ENCODE data around the gene RAD18. TPM values are rescaled to one million over a fixed set of nuclear protein-coding genes. Genes with fewer than 3 reads are reported as not detected.

RAD18 gene
- total RNA-seq, 1 donor from 2014 or later: 35.4 TPM

DNA sequence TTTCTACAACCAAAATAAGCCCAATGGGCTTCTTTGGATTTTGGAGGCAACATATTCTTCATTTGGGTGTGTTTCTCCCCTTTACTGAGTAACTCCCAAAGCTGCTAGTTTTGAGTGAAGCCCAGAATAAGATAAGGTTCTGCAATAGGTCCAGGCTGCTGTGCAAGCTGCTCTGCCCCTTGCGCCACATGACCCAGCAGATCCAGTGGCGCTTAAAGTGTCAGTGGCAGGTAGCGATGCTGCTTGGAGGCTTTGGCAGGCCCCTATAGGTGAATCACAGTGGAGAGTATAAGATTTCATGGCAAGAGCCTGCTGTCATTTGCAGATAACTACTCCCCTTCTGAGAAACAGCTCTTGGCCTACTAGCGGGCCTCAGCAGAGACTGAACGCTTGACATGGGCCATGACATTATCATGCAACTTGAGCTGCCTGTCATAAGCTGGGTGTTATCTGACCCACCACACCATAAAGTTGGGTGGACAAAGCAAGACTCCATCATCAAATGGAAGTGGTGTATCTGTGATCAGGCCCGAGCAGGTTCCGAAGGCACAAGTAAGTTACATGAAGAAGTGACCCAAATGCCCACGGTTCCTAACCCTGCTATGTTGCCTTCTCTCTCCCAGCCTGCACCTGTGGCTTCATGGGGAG, 105.4 kb downstream of the RAD18 start:
- H3K4me3 ChIP-seq: no peak overlapping the region
- no peaks in the 10 kb centered on the region for H3K9me3 ChIP-seq
- no peak for TF ChIP-seq POLR2AphosphoS5 (IDR thresholded peaks at IDR 0.05; ENCODE audit: insufficient read depth in 1 of 2, low read depth in 1 of 2)
- TF ChIP-seq POLR2A (IDR thresholded peaks at IDR 0.05): no peak
- TF ChIP-seq, protein P1, sequence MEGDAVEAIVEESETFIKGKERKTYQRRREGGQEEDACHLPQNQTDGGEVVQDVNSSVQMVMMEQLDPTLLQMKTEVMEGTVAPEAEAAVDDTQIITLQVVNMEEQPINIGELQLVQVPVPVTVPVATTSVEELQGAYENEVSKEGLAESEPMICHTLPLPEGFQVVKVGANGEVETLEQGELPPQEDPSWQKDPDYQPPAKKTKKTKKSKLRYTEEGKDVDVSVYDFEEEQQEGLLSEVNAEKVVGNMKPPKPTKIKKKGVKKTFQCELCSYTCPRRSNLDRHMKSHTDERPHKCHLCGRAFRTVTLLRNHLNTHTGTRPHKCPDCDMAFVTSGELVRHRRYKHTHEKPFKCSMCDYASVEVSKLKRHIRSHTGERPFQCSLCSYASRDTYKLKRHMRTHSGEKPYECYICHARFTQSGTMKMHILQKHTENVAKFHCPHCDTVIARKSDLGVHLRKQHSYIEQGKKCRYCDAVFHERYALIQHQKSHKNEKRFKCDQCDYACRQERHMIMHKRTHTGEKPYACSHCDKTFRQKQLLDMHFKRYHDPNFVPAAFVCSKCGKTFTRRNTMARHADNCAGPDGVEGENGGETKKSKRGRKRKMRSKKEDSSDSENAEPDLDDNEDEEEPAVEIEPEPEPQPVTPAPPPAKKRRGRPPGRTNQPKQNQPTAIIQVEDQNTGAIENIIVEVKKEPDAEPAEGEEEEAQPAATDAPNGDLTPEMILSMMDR (IDR thresholded peaks at IDR 0.05): no peak
- no peaks in the 10 kb centered on the region for H3K4me1 ChIP-seq
- H3K27ac ChIP-seq: no peak overlapping the region
- intact Hi-C loops (cut with DNase I): no loop called here
- H3K27me3 ChIP-seq: no peaks in the 10 kb centered on the region
- no peak for DNase-seq (ENCODE audit: extremely low spot score in 2 of 2)
- H3K36me3 ChIP-seq: no peaks in the 10 kb centered on the region

DNA sequence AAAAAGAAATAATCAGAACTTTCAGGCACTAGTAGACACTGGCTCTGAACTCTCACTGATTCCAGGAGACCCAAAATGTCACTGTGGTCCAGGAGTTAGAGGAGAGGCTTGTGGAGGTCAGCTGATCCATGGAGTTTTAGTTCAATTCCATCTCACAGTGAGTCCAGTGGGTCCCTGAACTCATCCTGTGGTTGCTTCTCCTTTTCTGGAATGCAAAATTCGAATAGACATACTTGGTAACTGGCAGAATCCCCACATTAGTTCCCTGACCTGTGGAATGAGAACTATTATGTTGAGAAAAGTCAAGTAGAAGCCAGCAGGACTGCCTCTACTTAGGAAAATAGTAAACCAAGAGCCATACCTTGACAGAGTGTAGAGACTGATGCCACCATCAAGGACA, 106.6 kb downstream of the RAD18 start:
- intact Hi-C loops (cut with DNase I): no loop called here
- no peaks in the 10 kb centered on the region for H3K4me1 ChIP-seq
- no peak for DNase-seq (ENCODE audit: extremely low spot score in 2 of 2)
- H3K4me3 ChIP-seq: no peak overlapping the region
- no peaks in the 10 kb centered on the region for H3K27me3 ChIP-seq
- H3K9me3 ChIP-seq: no peaks in the 10 kb centered on the region
- no peaks in the 10 kb centered on the region for H3K36me3 ChIP-seq
- H3K27ac ChIP-seq: no peak overlapping the region
- TF ChIP-seq, protein P1 (IDR thresholded peaks at IDR 0.05): no peak
- TF ChIP-seq POLR2AphosphoS5 (IDR thresholded peaks at IDR 0.05; ENCODE audit: insufficient read depth in 1 of 2, low read depth in 1 of 2) (no peak), POLR2A (IDR thresholded peaks at IDR 0.05) (no peak)

- Histone ChIP-seq H3K27me3 (no peaks in the 10 kb centered on the region), H3K27ac (no peak overlapping the region), H3K4me3 (no peak overlapping the region), H3K9me3 (no peaks in the 10 kb centered on the region), H3K36me3 (no peaks in the 10 kb centered on the region), H3K4me1 (no peaks in the 10 kb centered on the region)
- intact Hi-C loops (cut with DNase I): no loop called here
- DNase-seq (ENCODE audit: extremely low spot score in 2 of 2): no peak
- TF ChIP-seq, protein P1 (IDR thresholded peaks at IDR 0.05): no peak
- no peak for TF ChIP-seq POLR2A (IDR thresholded peaks at IDR 0.05)
- TF ChIP-seq POLR2AphosphoS5 (IDR thresholded peaks at IDR 0.05; ENCODE audit: insufficient read depth in 1 of 2, low read depth in 1 of 2): no peak
These were observed 107.2 kb downstream of the RAD18 start for GRCh38 chr3:8856071-8856470.

DNA sequence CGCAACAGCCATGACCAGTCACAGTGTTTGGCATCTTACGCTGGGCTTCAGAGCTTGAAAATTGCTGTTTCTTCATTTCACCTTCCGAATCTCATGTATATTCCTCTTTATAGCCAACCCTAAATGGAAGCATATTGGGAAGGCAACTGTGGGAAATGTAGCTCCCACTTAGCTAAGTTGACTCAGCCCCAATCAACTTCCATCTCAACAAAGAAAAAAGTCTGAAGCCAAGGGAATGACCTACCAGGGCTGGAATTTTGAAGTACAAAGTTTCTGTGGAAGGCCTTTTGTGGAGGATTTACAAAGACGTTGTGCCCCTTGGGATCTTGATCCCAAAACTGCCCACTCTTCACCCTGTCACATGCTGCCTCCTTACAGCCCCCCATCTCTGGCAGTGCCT, 108.6 kb downstream of the RAD18 start:
- TF ChIP-seq, protein P1 (IDR thresholded peaks at IDR 0.05): no peak
- TF ChIP-seq POLR2AphosphoS5 (IDR thresholded peaks at IDR 0.05; ENCODE audit: insufficient read depth in 1 of 2, low read depth in 1 of 2): no peak
- TF ChIP-seq POLR2A (IDR thresholded peaks at IDR 0.05): no peak
- Histone ChIP-seq H3K4me1 (no peaks in the 10 kb centered on the region), H3K36me3 (no peaks in the 10 kb centered on the region), H3K27me3 (no peaks in the 10 kb centered on the region), H3K9me3 (no peaks in the 10 kb centered on the region), H3K27ac (no peak overlapping the region), H3K4me3 (no peak overlapping the region)
- intact Hi-C loops (cut with DNase I): no loop called here
- DNase-seq (ENCODE audit: extremely low spot score in 2 of 2): no peak

GRCh38 chr3:8853081-8853480, 110.2 kb downstream of the RAD18 start:
- Histone ChIP-seq H3K36me3 (no peaks in the 10 kb centered on the region), H3K9me3 (no peaks in the 10 kb centered on the region), H3K4me1 (no peaks in the 10 kb centered on the region), H3K27ac (no peak overlapping the region), H3K27me3 (no peaks in the 10 kb centered on the region), H3K4me3 (no peak overlapping the region)
- intact Hi-C loops (cut with DNase I): no loop called here
- TF ChIP-seq POLR2A (IDR thresholded peaks at IDR 0.05) (no peak), POLR2AphosphoS5 (IDR thresholded peaks at IDR 0.05; ENCODE audit: insufficient read depth in 1 of 2, low read depth in 1 of 2) (no peak)
- TF ChIP-seq, protein P1 (IDR thresholded peaks at IDR 0.05): no peak
- DNase-seq (ENCODE audit: extremely low spot score in 2 of 2): peak in 1 of 2 donors; percentile 74

Measured in vagina (tissue), 2 donors.